Measurements from ENCODE around the gene ZNF460. TPM values are rescaled to one million over a fixed set of nuclear protein-coding genes. Genes with fewer than 3 reads are reported as not detected.

Gene ZNF460
- total and polyA plus RNA-seq, 10 of the 15 experiments (the other 5 are each of a cell fraction or from before 2014, with no cell fraction given): 0.15 to 43.0 (median 8.7) TPM

DNA sequence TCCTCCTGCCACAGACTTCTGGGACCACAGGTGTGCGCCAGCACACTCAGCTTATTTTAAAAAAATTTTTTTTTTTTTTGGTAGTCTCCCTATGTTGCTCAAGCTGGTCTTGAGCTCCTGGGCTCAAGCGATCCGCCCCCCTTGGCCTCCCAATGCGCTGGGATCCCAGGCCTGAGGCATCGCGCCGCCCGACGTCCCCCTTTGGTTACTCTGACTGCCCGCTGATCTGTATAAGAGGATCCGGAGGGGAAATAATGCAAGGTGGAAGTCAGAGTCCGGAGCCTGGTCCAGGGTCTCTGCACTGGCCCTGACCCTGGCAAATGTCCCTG is 40.3 kb upstream of the ZNF460 start:
- SMC1A ChIA-PET (ENCODE audit: uncharacterized antibody, unreplicated experiment): no interaction called here
- ATAC-seq: peak; percentile 12
- intact Hi-C loops (cut with micrococcal nuclease; ENCODE audit: unreplicated experiment): loop anchor here (1.0 kb wide), 2 partner anchors 40 to 80 kb away; partner anchors contain the start of genes ZNF460 and ZNF543
- Histone ChIP-seq H3K4me1 (ENCODE audit: control insufficient read depth, insufficient read depth, low read length) (peaks cover 9% of the 10 kb centered on the region), H3K27ac (ENCODE audit: control insufficient read depth, insufficient read depth) (peak overlapping the region; percentile 73), H3K4me2 (ENCODE audit: control insufficient read depth, insufficient read depth) (peak overlapping the region; percentile 98), H3K27me3 (replicated peaks in 1 of 2; ENCODE audit: control insufficient read depth in 2 of 2, insufficient read depth in 2 of 2, low read length in 1 of 2) (no peaks in the 10 kb centered on the region), H3K9me3 (replicated peaks; ENCODE audit: control insufficient read depth, insufficient read depth, low read length) (no peaks in the 10 kb centered on the region), H3K9ac (ENCODE audit: control insufficient read depth, insufficient read depth, low read length) (peak overlapping the region; percentile 81), H2AFZ (ENCODE audit: control insufficient read depth, low read depth, low read length) (peak overlapping the region; percentile 95), H3K4me3 (peak overlapping the region; percentile 83), H3K36me3 (ENCODE audit: control insufficient read depth in 2 of 2, insufficient read depth in 2 of 2, low read length in 1 of 2) (peaks cover under 1 to 2% of the 10 kb centered on the region in 2 experiments; a peak in 3 of 4 replicates), H3K79me2 (ENCODE audit: control insufficient read depth, insufficient read depth, low read length) (peaks cover 28% of the 10 kb centered on the region), H4K20me1 (ENCODE audit: control insufficient read depth, insufficient read depth) (no peaks in the 10 kb centered on the region)
- POLR2A ChIA-PET: no interaction called here
- CTCF ChIA-PET: no interaction called here
- TF ChIP-seq MEF2B (IDR thresholded peaks at IDR 0.05; ENCODE audit: partially characterized antibody, poor library complexity, severe bottlenecking): no peak
- TF ChIP-seq, protein P1, sequence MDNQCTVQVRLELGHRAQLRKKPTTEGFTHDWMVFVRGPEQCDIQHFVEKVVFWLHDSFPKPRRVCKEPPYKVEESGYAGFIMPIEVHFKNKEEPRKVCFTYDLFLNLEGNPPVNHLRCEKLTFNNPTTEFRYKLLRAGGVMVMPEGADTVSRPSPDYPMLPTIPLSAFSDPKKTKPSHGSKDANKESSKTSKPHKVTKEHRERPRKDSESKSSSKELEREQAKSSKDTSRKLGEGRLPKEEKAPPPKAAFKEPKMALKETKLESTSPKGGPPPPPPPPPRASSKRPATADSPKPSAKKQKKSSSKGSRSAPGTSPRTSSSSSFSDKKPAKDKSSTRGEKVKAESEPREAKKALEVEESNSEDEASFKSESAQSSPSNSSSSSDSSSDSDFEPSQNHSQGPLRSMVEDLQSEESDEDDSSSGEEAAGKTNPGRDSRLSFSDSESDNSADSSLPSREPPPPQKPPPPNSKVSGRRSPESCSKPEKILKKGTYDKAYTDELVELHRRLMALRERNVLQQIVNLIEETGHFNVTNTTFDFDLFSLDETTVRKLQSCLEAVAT (IDR thresholded peaks at IDR 0.05): peak; percentile 95
- TF ChIP-seq WRNIP1 (IDR thresholded peaks at IDR 0.05; ENCODE audit: borderline replicate concordance, low read depth, low read length): no peak
- TF ChIP-seq EP300 (IDR thresholded peaks at IDR 0.05; ENCODE audit: borderline replicate concordance in 1 of 2, control insufficient read depth in 1 of 2, low read depth in 2 of 2, low read length in 2 of 2): no peak
- TF ChIP-seq, protein P2, sequence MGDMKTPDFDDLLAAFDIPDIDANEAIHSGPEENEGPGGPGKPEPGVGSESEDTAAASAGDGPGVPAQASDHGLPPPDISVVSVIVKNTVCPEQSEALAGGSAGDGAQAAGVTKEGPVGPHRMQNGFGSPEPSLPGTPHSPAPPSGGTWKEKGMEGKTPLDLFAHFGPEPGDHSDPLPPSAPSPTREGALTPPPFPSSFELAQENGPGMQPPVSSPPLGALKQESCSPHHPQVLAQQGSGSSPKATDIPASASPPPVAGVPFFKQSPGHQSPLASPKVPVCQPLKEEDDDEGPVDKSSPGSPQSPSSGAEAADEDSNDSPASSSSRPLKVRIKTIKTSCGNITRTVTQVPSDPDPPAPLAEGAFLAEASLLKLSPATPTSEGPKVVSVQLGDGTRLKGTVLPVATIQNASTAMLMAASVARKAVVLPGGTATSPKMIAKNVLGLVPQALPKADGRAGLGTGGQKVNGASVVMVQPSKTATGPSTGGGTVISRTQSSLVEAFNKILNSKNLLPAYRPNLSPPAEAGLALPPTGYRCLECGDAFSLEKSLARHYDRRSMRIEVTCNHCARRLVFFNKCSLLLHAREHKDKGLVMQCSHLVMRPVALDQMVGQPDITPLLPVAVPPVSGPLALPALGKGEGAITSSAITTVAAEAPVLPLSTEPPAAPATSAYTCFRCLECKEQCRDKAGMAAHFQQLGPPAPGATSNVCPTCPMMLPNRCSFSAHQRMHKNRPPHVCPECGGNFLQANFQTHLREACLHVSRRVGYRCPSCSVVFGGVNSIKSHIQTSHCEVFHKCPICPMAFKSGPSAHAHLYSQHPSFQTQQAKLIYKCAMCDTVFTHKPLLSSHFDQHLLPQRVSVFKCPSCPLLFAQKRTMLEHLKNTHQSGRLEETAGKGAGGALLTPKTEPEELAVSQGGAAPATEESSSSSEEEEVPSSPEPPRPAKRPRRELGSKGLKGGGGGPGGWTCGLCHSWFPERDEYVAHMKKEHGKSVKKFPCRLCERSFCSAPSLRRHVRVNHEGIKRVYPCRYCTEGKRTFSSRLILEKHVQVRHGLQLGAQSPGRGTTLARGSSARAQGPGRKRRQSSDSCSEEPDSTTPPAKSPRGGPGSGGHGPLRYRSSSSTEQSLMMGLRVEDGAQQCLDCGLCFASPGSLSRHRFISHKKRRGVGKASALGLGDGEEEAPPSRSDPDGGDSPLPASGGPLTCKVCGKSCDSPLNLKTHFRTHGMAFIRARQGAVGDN (IDR thresholded peaks at IDR 0.05): no peak
- in situ Hi-C loops (cut with MboI): no loop called here
- RAD21 ChIA-PET (ENCODE audit: unreplicated experiment): no interaction called here
- no TSS peak for BruUV-seq (replicated peaks)
- no peak for DNase-seq (ENCODE audit: low read depth, low spot score)
- FAIRE-seq: no peak
- 33% methylated on average over 12 of the region's 12 CpGs for WGBS (ENCODE audit: insufficient coverage, insufficient replicate concordance, low lambda C conversion rate, missing lambda C conversion rate)
